ENCODE results near the gene MOB3A. TPM values are rescaled to one million over a fixed set of nuclear protein-coding genes. Genes with fewer than 3 reads are reported as not detected.
A peak's percentile ranks its signal among the peaks of the same experiment; 100 is the strongest.

The MOB3A gene
- polyA plus RNA-seq, 1 donor (not counting 4 experiments of a cell fraction or from before 2014, with no cell fraction given) = 34.2 TPM

DNA sequence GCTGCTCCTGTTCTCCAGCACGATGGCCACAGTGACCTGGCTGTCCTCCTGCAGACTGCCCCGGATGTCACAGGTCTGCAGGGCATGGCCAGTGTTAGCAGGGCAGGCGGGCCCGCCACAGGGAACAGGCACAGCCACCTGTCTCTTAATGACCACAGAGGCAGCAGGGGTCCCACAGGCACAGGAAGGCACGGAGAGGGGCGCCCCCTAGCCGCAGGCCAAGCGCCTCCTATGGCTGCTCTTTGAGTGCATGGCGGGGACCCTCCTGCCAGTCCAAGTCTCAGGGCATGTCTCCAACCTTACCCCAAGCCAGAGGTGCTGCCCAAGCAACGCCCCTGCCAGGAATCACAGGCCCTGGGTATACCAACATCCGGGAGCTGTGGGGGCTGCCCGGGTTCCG lies 14.7 kb upstream of the MOB3A start:
- H3K9me3 ChIP-seq (ENCODE audit: control insufficient read depth, low read depth, low read length) = no peaks in the 10 kb centered on the region
- no peak overlapping the region for H3K9ac ChIP-seq (ENCODE audit: control insufficient read depth, extremely low read depth, insufficient read depth, low read length)
- no peak for FAIRE-seq
- H3K27me3 ChIP-seq (ENCODE audit: control insufficient read depth, extremely low read depth, insufficient read depth, low read length) = no peaks in the 10 kb centered on the region
- TF ChIP-seq, protein P1, sequence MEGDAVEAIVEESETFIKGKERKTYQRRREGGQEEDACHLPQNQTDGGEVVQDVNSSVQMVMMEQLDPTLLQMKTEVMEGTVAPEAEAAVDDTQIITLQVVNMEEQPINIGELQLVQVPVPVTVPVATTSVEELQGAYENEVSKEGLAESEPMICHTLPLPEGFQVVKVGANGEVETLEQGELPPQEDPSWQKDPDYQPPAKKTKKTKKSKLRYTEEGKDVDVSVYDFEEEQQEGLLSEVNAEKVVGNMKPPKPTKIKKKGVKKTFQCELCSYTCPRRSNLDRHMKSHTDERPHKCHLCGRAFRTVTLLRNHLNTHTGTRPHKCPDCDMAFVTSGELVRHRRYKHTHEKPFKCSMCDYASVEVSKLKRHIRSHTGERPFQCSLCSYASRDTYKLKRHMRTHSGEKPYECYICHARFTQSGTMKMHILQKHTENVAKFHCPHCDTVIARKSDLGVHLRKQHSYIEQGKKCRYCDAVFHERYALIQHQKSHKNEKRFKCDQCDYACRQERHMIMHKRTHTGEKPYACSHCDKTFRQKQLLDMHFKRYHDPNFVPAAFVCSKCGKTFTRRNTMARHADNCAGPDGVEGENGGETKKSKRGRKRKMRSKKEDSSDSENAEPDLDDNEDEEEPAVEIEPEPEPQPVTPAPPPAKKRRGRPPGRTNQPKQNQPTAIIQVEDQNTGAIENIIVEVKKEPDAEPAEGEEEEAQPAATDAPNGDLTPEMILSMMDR (optimal IDR thresholded peaks at IDR 0.05 in 1 of 3, IDR thresholded peaks at IDR 0.05 in 1 of 3, conservative IDR thresholded peaks at IDR 0.05 in 1 of 3; ENCODE audit: extremely low read depth in 1 of 3, insufficient read depth in 2 of 3, low read length in 3 of 3) = peak in 1 of 3 experiments; percentile 24
- no peak for TF ChIP-seq EZH2 (IDR thresholded peaks at IDR 0.05; ENCODE audit: low read length)
- no peaks in the 10 kb centered on the region for H4K20me1 ChIP-seq (ENCODE audit: control insufficient read depth, extremely low read depth, insufficient read depth, low read length)
- no peak overlapping the region for H3K27ac ChIP-seq (ENCODE audit: control insufficient read depth, insufficient read depth, low read length)
- no peaks in the 10 kb centered on the region for H3K79me2 ChIP-seq (ENCODE audit: control insufficient read depth, insufficient read depth, low read length)
- H3K36me3 ChIP-seq (ENCODE audit: control insufficient read depth in 2 of 2, extremely low read depth in 1 of 2, insufficient read depth in 2 of 2, low read length in 2 of 2) = peaks cover 59 to 69% of the 10 kb centered on the region in 2 experiments
- H3K4me1 ChIP-seq (ENCODE audit: control insufficient read depth, extremely low read depth, insufficient read depth, low read length) = no peaks in the 10 kb centered on the region
- H3K4me3 ChIP-seq (ENCODE audit: control insufficient read depth in 2 of 3, extremely low read depth in 1 of 3, insufficient read depth in 2 of 3, low read depth in 1 of 3, low read length in 3 of 3) = no peak overlapping the region
- H2AFZ ChIP-seq (ENCODE audit: control insufficient read depth, low read length) = no peak overlapping the region
- no peaks in the 10 kb centered on the region for H3K9me1 ChIP-seq (ENCODE audit: control insufficient read depth, extremely low read depth, insufficient read depth, low read length)
- no peak for DNase-seq (ENCODE audit: low read depth, low spot score)
- dilution Hi-C loops (cut with MboI; ENCODE audit: extremely low pct_ligation_motif_present, low sequenced_read_pairs) = no loop called here
- no peak overlapping the region for H3K4me2 ChIP-seq (ENCODE audit: control insufficient read depth, extremely low read depth, insufficient read depth, low read depth, low read length)

- Histone ChIP-seq H3K27ac (ENCODE audit: control insufficient read depth, insufficient read depth, low read length) (no peak overlapping the region), H3K9me1 (ENCODE audit: control insufficient read depth, extremely low read depth, insufficient read depth, low read length) (no peaks in the 10 kb centered on the region), H3K4me1 (ENCODE audit: control insufficient read depth, extremely low read depth, insufficient read depth, low read length) (no peaks in the 10 kb centered on the region), H3K4me2 (ENCODE audit: control insufficient read depth, extremely low read depth, insufficient read depth, low read depth, low read length) (no peak overlapping the region), H3K9me3 (ENCODE audit: control insufficient read depth, low read depth, low read length) (no peaks in the 10 kb centered on the region), H2AFZ (ENCODE audit: control insufficient read depth, low read length) (no peak overlapping the region), H3K27me3 (ENCODE audit: control insufficient read depth, extremely low read depth, insufficient read depth, low read length) (no peaks in the 10 kb centered on the region), H3K9ac (ENCODE audit: control insufficient read depth, extremely low read depth, insufficient read depth, low read length) (no peak overlapping the region), H3K4me3 (ENCODE audit: control insufficient read depth in 2 of 3, extremely low read depth in 1 of 3, insufficient read depth in 2 of 3, low read depth in 1 of 3, low read length in 3 of 3) (no peak overlapping the region), H3K79me2 (ENCODE audit: control insufficient read depth, insufficient read depth, low read length) (peaks cover 8% of the 10 kb centered on the region), H3K36me3 (ENCODE audit: control insufficient read depth in 2 of 2, extremely low read depth in 1 of 2, insufficient read depth in 2 of 2, low read length in 2 of 2) (peaks cover 49 to 59% of the 10 kb centered on the region in 2 experiments), H4K20me1 (ENCODE audit: control insufficient read depth, extremely low read depth, insufficient read depth, low read length) (peaks cover 3% of the 10 kb centered on the region)
- DNase-seq (ENCODE audit: low read depth, low spot score) (no peak), FAIRE-seq (no peak)
- dilution Hi-C loops (cut with MboI; ENCODE audit: extremely low pct_ligation_motif_present, low sequenced_read_pairs) = no loop called here
- TF ChIP-seq EZH2 (IDR thresholded peaks at IDR 0.05; ENCODE audit: low read length) = no peak
- TF ChIP-seq, protein P1 (optimal IDR thresholded peaks at IDR 0.05 in 1 of 3, IDR thresholded peaks at IDR 0.05 in 1 of 3, conservative IDR thresholded peaks at IDR 0.05 in 1 of 3; ENCODE audit: extremely low read depth in 1 of 3, insufficient read depth in 2 of 3, low read length in 3 of 3) = no peak
These were observed 13.1 kb upstream of the MOB3A start for GRCh38 chr19:2109046-2109864.
